ENCODE results near the gene SAMD3.
"Not testable (repeated sequence)": the region's sequence is repeated elsewhere in the genome, so short reads cannot be mapped to it uniquely, and the experiment has no call there.

The SAMD3 gene

GRCh38 chr6:130182466-130182865 lies 40.3 kb downstream of the SAMD3 start:
- Mint-ChIP-seq H3K36me3 (peaks cover 68% of the 10 kb centered on the region), H3K4me3 (no peak overlapping the region), H3K4me1 (peaks cover 65% of the 10 kb centered on the region), H3K27me3 (no peaks in the 10 kb centered on the region), H3K27ac (no peak overlapping the region), H3K9me3 (peaks cover 1% of the 10 kb centered on the region)
- CTCF ChIA-PET = no interaction called here
- DNase-seq = no peak

GRCh38 chr6:130178692-130179091 lies 44.1 kb downstream of the SAMD3 start:
- no peaks in the 10 kb centered on the region for H3K27me3 Mint-ChIP-seq
- peaks cover 44% of the 10 kb centered on the region for H3K4me1 Mint-ChIP-seq
- no peak overlapping the region for H3K27ac Mint-ChIP-seq
- CTCF ChIA-PET = interaction anchor here (1.3 kb wide), 1 partner anchor 9 kb away, joined by 3 read pairs; no protein-coding TSS in a partner anchor
- H3K4me3 Mint-ChIP-seq = no peak overlapping the region
- peaks cover 3% of the 10 kb centered on the region for H3K9me3 Mint-ChIP-seq
- DNase-seq = no peak
- peaks cover 74% of the 10 kb centered on the region for H3K36me3 Mint-ChIP-seq

GRCh38 chr6:130176378-130176777 lies 46.4 kb downstream of the SAMD3 start:
- Mint-ChIP-seq H3K36me3 (peaks cover 79% of the 10 kb centered on the region), H3K27ac (no peak overlapping the region), H3K4me1 (peaks cover 25% of the 10 kb centered on the region), H3K9me3 (peaks cover 20% of the 10 kb centered on the region), H3K4me3 (no peak overlapping the region), H3K27me3 (no peaks in the 10 kb centered on the region)
- CTCF ChIA-PET = interaction anchor here (1.1 kb wide), 1 partner anchor 105 kb away, joined by 4 read pairs; no protein-coding TSS in a partner anchor
- DNase-seq = no peak

GRCh38 chr6:130173377-130174004 lies 49.3 kb downstream of the SAMD3 start:
- H3K27ac Mint-ChIP-seq, CTCF ChIA-PET, H3K27me3 Mint-ChIP-seq, H3K4me3 Mint-ChIP-seq, DNase-seq: not testable (repeated sequence)
- Mint-ChIP-seq H3K9me3 (peaks cover 34% of the 10 kb centered on the region), H3K36me3 (peaks cover 70% of the 10 kb centered on the region), H3K4me1 (peaks cover 14% of the 10 kb centered on the region)

GRCh38 chr6:130170160-130170559 lies 52.6 kb downstream of the SAMD3 start:
- H3K4me3 Mint-ChIP-seq, CTCF ChIA-PET, H3K27ac Mint-ChIP-seq, H3K4me1 Mint-ChIP-seq, H3K27me3 Mint-ChIP-seq, DNase-seq: not testable (repeated sequence)
- peaks cover 32% of the 10 kb centered on the region for H3K9me3 Mint-ChIP-seq
- peaks cover 59% of the 10 kb centered on the region for H3K36me3 Mint-ChIP-seq

GRCh38 chr6:130167655-130168054 lies 55.1 kb downstream of the SAMD3 start:
- Mint-ChIP-seq H3K36me3 (peaks cover 56% of the 10 kb centered on the region), H3K9me3 (peaks cover 25% of the 10 kb centered on the region), H3K4me3 (no peak overlapping the region), H3K4me1 (peaks cover 2% of the 10 kb centered on the region), H3K27me3 (peaks cover 5% of the 10 kb centered on the region), H3K27ac (no peak overlapping the region)
- CTCF ChIA-PET = no interaction called here
- DNase-seq = no peak

GRCh38 chr6:130164251-130164650 lies 58.5 kb downstream of the SAMD3 start:
- CTCF ChIA-PET = interaction anchor here (0.8 kb wide), 1 partner anchor 59 kb away, joined by 3 read pairs; no protein-coding TSS in a partner anchor
- Mint-ChIP-seq H3K27ac (no peak overlapping the region), H3K36me3 (peaks cover 48% of the 10 kb centered on the region), H3K27me3 (peaks cover 5% of the 10 kb centered on the region), H3K4me3 (no peak overlapping the region), H3K9me3 (peaks cover 2% of the 10 kb centered on the region), H3K4me1 (peaks cover 2% of the 10 kb centered on the region)
- no peak for DNase-seq

GRCh38 chr6:130163266-130163665 lies 59.5 kb downstream of the SAMD3 start:
- Mint-ChIP-seq H3K4me3 (no peak overlapping the region), H3K27me3 (peaks cover 5% of the 10 kb centered on the region), H3K9me3 (peaks cover 6% of the 10 kb centered on the region), H3K36me3 (peaks cover 57% of the 10 kb centered on the region), H3K4me1 (peaks cover 2% of the 10 kb centered on the region), H3K27ac (no peak overlapping the region)
- CTCF ChIA-PET = no interaction called here
- DNase-seq = no peak

- H3K36me3 Mint-ChIP-seq = peaks cover 60% of the 10 kb centered on the region
- peaks cover 9% of the 10 kb centered on the region for H3K9me3 Mint-ChIP-seq
- DNase-seq = no peak
- peaks cover 2% of the 10 kb centered on the region for H3K4me1 Mint-ChIP-seq
- CTCF ChIA-PET = no interaction called here
- H3K27me3 Mint-ChIP-seq = peaks cover 5% of the 10 kb centered on the region
- H3K4me3 Mint-ChIP-seq = no peak overlapping the region
- no peak overlapping the region for H3K27ac Mint-ChIP-seq
Measured at GRCh38 chr6:130162421-130162820, 60.3 kb downstream of the SAMD3 start.

GRCh38 chr6:130161683-130162404 lies 60.9 kb downstream of the SAMD3 start:
- H3K9me3 Mint-ChIP-seq = peaks cover 9% of the 10 kb centered on the region
- peaks cover 56% of the 10 kb centered on the region for H3K36me3 Mint-ChIP-seq
- no peak overlapping the region for H3K4me3 Mint-ChIP-seq
- peaks cover 5% of the 10 kb centered on the region for H3K27me3 Mint-ChIP-seq
- CTCF ChIA-PET = no interaction called here
- H3K4me1 Mint-ChIP-seq = peaks cover 2% of the 10 kb centered on the region
- H3K27ac Mint-ChIP-seq = no peak overlapping the region
- no peak for DNase-seq

- no peak overlapping the region for H3K27ac Mint-ChIP-seq
- CTCF ChIA-PET = no interaction called here
- H3K36me3 Mint-ChIP-seq = peaks cover 46% of the 10 kb centered on the region
- H3K9me3 Mint-ChIP-seq = peaks cover 9% of the 10 kb centered on the region
- no peak overlapping the region for H3K4me3 Mint-ChIP-seq
- no peak for DNase-seq
- no peaks in the 10 kb centered on the region for H3K27me3 Mint-ChIP-seq
- H3K4me1 Mint-ChIP-seq = no peaks in the 10 kb centered on the region
Measured at GRCh38 chr6:130159956-130160355, 62.8 kb downstream of the SAMD3 start.

GRCh38 chr6:130158548-130158947 lies 64.2 kb downstream of the SAMD3 start:
- H3K9me3 Mint-ChIP-seq = peaks cover 9% of the 10 kb centered on the region
- H3K4me3 Mint-ChIP-seq = no peak overlapping the region
- H3K27ac Mint-ChIP-seq = no peak overlapping the region
- CTCF ChIA-PET = no interaction called here
- DNase-seq = no peak
- H3K27me3 Mint-ChIP-seq = no peaks in the 10 kb centered on the region
- peaks cover 42% of the 10 kb centered on the region for H3K36me3 Mint-ChIP-seq
- no peaks in the 10 kb centered on the region for H3K4me1 Mint-ChIP-seq

- Mint-ChIP-seq H3K27me3 (no peaks in the 10 kb centered on the region), H3K27ac (no peak overlapping the region)
Measured at GRCh38 chr6:130158056-130158455, 64.7 kb downstream of the SAMD3 start.

GRCh38 chr6:130156908-130157307 lies 65.8 kb downstream of the SAMD3 start:
- no peak overlapping the region for H3K27ac Mint-ChIP-seq
- CTCF ChIA-PET = no interaction called here
- H3K4me1 Mint-ChIP-seq = peaks cover 2% of the 10 kb centered on the region
- no peaks in the 10 kb centered on the region for H3K27me3 Mint-ChIP-seq
- no peak overlapping the region for H3K4me3 Mint-ChIP-seq
- H3K36me3 Mint-ChIP-seq = peaks cover 43% of the 10 kb centered on the region
- H3K9me3 Mint-ChIP-seq = peaks cover 9% of the 10 kb centered on the region
- no peak for DNase-seq

More at GRCh38 chr6:130158056-130158455, 64.7 kb downstream of the SAMD3 start:
- Mint-ChIP-seq H3K4me1 (no peaks in the 10 kb centered on the region), H3K4me3 (no peak overlapping the region), H3K36me3 (peaks cover 38% of the 10 kb centered on the region), H3K9me3 (peaks cover 9% of the 10 kb centered on the region)
- no peak for DNase-seq
- CTCF ChIA-PET = no interaction called here

GRCh38 chr6:130152908-130153510 lies 69.7 kb downstream of the SAMD3 start:
- Mint-ChIP-seq H3K9me3 (peaks cover 5% of the 10 kb centered on the region), H3K27ac (no peak overlapping the region), H3K4me3 (no peak overlapping the region), H3K4me1 (peaks cover 9% of the 10 kb centered on the region), H3K27me3 (no peaks in the 10 kb centered on the region), H3K36me3 (peaks cover 49% of the 10 kb centered on the region)
- CTCF ChIA-PET = no interaction called here
- DNase-seq = no peak

Measured in activated naive CD4-positive, alpha-beta T cell treated with anti-CD3 and anti-CD28 coated beads, Interleukin-2, amount 10 ng/mL, durations not matched to agents 7 days and 5 days (primary cell).